ENCODE measurements around the gene SMAGP.
"Not testable (repeated sequence)": the region's sequence is repeated elsewhere in the genome, so short reads cannot be mapped to it uniquely, and the experiment has no call there.

SMAGP gene

DNA sequence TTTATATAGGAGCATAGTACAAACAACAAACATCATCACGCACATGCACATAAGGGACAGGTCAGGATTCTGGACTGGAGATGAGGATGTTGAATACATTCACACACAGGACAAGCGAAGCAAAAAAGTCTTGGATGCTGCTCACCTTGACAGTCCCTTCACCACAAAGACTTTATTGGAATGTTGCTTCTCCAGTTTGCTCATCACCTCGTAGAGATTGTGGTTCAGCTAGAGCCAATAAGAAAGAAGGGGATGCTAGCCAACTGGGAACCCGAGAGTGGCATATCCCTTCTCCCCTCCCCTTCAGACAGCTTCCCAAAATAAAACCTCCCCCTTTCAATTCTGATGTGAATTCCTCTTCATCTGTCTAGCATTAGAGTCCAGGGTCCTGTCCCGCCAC is 25.4 kb upstream of the SMAGP start:
- TF ChIP-seq, protein P1, sequence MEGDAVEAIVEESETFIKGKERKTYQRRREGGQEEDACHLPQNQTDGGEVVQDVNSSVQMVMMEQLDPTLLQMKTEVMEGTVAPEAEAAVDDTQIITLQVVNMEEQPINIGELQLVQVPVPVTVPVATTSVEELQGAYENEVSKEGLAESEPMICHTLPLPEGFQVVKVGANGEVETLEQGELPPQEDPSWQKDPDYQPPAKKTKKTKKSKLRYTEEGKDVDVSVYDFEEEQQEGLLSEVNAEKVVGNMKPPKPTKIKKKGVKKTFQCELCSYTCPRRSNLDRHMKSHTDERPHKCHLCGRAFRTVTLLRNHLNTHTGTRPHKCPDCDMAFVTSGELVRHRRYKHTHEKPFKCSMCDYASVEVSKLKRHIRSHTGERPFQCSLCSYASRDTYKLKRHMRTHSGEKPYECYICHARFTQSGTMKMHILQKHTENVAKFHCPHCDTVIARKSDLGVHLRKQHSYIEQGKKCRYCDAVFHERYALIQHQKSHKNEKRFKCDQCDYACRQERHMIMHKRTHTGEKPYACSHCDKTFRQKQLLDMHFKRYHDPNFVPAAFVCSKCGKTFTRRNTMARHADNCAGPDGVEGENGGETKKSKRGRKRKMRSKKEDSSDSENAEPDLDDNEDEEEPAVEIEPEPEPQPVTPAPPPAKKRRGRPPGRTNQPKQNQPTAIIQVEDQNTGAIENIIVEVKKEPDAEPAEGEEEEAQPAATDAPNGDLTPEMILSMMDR (conservative IDR thresholded peaks at IDR 0.05) = no peak
- H3K27ac ChIP-seq = no peak overlapping the region

DNA sequence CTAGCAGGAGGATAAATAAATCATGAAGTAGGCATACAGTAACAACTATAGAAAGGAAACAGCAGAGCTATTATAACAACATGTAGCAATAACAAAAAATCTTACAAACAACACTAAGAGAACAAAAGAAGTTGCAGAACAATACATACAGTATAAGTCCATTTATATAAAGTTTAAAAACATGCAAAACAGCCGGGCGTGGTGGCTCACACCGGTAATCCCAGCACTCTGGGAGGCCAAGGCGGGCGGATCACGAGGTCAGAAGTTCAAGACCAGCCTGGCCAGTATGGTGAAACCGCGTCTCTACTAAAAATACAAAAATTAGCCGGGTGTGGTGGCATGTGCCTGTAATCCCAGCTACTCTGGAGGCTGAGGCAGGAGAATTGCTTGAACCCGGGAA is 23.9 kb upstream of the SMAGP start:
- H3K27ac ChIP-seq = not testable (repeated sequence)

DNA sequence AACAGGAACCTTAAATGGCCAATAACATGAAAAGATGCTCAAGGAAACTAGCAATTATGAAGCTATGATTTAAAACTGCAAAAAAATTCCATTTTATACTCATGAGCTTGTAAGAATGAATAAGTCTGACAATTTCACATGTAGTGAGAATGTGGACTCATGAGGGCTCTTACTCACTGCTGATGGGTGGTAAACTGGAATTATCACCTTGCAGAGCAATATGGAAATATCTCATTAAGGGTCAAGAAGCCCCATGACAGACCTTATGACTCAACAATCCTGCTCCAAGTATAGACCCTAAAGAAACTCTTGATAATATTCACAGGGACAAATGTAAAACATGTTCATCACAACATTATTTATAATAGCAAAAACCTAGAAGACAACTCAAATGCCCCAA is 23.5 kb upstream of the SMAGP start:
- H3K27ac ChIP-seq = no peak overlapping the region
- TF ChIP-seq, protein P1 (conservative IDR thresholded peaks at IDR 0.05) = no peak

DNA sequence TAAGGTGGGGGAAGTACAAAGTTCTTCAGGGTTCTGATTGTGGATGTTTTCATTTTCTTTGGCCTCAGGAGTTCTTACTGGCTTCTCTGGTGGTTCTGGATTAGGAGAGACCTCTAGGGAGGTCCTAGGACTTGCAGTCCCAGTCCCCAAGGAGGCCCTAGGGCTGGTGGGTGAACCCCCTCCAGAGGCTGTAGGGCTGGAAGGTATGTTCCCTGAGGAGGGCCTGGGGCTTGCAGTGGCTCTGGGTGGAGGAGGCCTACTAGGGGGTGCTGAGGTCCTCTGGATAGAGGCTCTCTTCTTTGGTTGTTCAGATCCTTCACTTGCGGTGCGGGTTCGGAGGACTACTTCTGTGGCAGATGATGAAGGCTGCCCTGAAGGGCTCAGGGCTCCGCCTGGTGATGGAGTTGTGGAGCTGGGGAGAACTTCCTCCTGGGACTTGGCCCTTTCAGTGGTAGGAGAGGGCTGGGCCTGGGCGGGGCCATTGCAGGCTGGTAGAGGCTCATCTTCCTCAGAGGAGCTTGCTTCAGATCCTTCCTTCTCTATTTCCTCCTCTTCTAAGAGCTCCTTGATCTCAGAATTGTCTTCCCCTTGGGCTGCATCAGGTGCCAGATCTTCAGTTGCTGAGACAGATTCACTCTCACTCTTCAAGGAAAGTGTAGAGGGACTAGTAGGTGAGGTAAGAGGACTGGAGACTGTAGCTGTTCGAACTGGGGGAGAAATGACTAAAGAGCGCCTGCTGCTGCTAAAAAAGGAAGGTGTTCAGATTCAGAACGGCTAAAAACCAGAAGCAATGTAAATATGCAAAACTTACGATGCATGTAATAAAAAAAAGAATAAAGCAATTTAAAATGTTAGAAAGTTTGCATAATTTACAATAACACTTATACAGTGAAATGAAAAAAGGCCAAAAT is 21.6 kb upstream of the SMAGP start:
- not testable (repeated sequence) for H3K27ac ChIP-seq

DNA sequence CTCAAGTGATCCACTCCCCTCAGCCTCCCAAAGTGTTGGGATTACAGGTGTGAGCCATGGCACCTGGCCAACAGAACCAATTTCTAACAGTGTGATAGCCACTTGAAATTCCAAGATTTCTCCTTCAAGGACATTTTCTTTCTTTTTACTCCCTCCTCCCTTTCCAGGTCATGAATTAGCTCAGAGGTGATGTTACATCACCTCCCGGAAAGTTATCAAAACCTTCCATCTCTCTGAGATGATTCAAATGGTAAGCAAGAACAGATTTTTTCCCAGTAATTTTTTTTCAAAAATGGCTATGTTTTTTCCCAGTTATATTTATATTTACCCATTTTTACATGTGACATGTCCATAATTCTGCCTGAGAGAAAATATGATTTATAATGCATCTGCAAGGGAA is 15.6 kb upstream of the SMAGP start:
- no peak overlapping the region for H3K27ac ChIP-seq
- TF ChIP-seq, protein P1 (conservative IDR thresholded peaks at IDR 0.05) = no peak

DNA sequence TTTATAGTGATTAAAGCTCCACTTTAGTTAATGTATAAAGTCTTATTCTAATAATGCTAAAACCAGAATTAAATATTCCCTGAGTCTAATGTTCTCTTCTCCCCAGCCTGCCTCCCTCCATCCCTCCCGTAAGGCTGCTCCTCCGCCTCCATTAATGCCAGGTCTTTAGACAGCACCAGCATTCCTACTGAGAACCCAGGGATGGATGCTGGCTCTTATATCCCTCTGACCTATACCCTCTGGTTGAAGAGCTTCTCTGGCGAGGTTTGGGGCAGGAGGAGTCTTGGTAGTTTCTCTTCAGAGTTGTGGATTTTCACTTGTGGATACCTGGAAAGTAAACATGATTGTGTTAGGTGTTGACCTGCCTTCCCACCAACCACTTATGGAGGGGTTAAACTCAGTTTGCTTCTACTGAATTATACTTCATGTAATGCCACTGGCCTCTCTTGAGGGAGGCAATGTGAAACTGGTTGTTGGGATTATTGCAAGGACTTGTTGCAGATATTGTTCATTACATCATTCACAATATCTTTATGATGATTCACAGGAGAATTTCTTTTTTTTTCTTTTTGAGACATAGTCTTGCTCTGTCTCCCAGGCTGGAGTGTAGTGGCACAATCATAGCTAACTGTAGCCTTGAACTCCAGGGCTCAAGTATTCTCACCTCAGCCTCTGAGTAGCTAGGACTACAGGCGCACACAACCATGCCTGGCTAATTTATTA is 11.1 kb upstream of the SMAGP start:
- TF ChIP-seq, protein P1 (conservative IDR thresholded peaks at IDR 0.05) = no peak
- H3K27ac ChIP-seq = no peak overlapping the region

DNA sequence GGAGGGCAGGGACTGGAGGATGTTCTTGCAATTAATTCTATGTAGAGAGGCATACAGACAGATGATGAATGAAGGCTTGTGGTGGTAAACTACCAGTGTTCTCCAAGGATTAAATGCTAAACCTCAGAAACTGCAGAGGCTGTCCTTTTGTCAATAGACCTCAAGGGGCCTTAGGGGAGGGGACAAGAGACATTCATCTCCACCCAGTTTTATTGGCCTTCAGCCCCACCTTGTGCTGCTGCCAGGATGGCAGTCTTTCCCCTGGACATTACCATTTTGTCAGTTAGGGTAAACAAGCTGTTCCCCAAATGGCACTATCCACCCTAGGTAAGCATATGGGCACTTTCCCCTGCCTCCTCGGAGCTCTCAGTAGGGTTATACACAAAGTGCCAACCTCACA is 4.9 kb upstream of the SMAGP start:
- H3K27ac ChIP-seq = no peak overlapping the region
- TF ChIP-seq, protein P1 (conservative IDR thresholded peaks at IDR 0.05) = no peak

DNA sequence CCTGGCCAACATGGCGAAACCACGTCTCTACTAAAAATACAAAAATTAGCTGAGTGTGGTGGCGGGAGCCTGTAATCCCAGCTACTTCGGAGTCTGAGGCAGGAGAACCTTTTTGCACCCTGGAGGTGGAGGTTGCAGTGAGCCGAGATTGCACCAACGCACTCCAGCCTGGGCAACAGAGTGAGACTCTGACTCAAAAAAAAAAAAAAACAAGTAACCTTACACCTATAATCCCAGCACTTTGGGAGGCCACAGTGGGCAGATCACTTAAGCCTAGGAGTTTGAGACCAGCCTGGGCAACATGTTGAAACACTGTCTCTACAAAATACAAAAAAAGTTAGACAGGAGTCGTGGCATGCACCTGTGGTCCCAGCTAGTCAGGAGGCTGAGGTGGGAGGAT is 2.6 kb upstream of the SMAGP start:
- not testable (repeated sequence) for H3K27ac ChIP-seq

DNA sequence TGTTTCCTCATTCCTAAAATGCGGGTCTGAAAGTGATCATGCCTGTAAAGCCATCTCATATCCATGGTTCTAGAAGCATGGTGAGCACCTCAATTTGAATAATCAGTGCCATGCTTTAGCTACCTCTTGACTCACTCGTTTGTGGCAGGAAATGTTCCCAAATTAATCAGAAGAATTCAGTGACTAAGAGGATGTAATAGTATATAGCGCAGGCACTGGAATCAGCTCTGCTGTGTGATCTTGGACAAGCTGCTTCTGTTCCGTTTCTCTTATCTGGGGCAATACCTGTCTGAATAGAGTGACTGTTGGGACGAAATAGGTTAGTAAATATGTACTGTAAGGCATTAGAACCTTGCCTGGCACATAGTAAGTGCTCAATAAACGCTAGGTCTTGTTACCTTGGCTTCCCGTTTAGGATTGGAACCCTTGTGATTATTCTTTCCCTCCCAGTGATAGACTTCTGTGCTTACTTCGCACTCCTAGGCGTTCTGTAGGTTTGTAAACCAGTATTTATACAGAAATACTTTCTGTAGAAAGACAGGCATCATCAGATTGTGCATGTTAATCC is 820 bp upstream of the SMAGP start:
- TF ChIP-seq, protein P1 (conservative IDR thresholded peaks at IDR 0.05) = no peak
- peak overlapping the region; percentile 78 for H3K27ac ChIP-seq
